HL-60 (cell line): ENCODE measurements around the gene MDM4.

Experiments
- DNase-seq, 2 experiments: peaks; one replicate each; pipeline ENCODE4 v3.0.0-alpha.2; 2010 to 2020; ENCODE audit warnings: low read depth in 1 of 2, low spot score in 1 of 2
- H3K27ac ChIP-seq: fragments of 250-450 bp; sonication (Bioruptor Pico); replicated peaks from 2 replicates; pipeline ENCODE4 v1.5.1; 2020; ENCODE audit warnings: mild to moderate bottlenecking, moderate library complexity
- H3K27me3 ChIP-seq: fragments of 250-450 bp; sonication (Bioruptor Pico); 2 replicates; pipeline ENCODE4 v1.5.1; 2021; ENCODE audit warnings: mild to moderate bottlenecking, moderate library complexity; ENCODE audit not compliant: insufficient read depth, poor library complexity, severe bottlenecking
- H3K4me3 ChIP-seq: replicated peaks from 2 replicates; pipeline ENCODE4 v1.5.1; 2011; ENCODE audit warnings: mild to moderate bottlenecking, control low read depth, low read length; ENCODE audit not compliant: insufficient read depth
- CTCF ChIP-seq: IDR thresholded peaks from one replicate; pipeline ENCODE4 v1.5.1; 2011; ENCODE audit warnings: low read length, control low read depth, inconsistent platforms; ENCODE audit not compliant: insufficient read depth
- GABPA ChIP-seq: IDR thresholded peaks from 2 replicates; pipeline ENCODE4 v1.6.1; 2012; ENCODE audit warnings: low read depth
- POLR2AphosphoS5 ChIP-seq: IDR thresholded peaks from 2 replicates; pipeline ENCODE4 v1.6.1; 2012; ENCODE audit warnings: low read depth
- REST ChIP-seq: IDR thresholded peaks from 2 replicates; pipeline ENCODE4 v1.6.1; 2012; ENCODE audit warnings: low read depth; ENCODE audit not compliant: insufficient replicate concordance
- SPI1 ChIP-seq: IDR thresholded peaks from 2 replicates; pipeline ENCODE4 v1.6.1; 2012; ENCODE audit warnings: low read depth, mild to moderate bottlenecking, borderline replicate concordance

MDM4 gene

GRCh38 chr1:204541626-204542025, 25.4 kb downstream of the MDM4 start:
- Histone ChIP-seq H3K4me3 (no peak overlapping the region), H3K27me3 (no peaks in the 10 kb centered on the region), H3K27ac (no peak overlapping the region)
- TF ChIP-seq CTCF = no peak
- no peak for TF ChIP-seq GABPA
- no peak for TF ChIP-seq REST
- TF ChIP-seq SPI1 = no peak
- TF ChIP-seq POLR2AphosphoS5 = no peak
- DNase-seq = no peak

- no peak for TF ChIP-seq SPI1
- TF ChIP-seq GABPA = no peak
- TF ChIP-seq CTCF = no peak
- no peak for TF ChIP-seq POLR2AphosphoS5
- no peak for TF ChIP-seq REST
- no peaks in the 10 kb centered on the region for H3K27me3 ChIP-seq
- H3K4me3 ChIP-seq = no peak overlapping the region
- no peak overlapping the region for H3K27ac ChIP-seq
- no peak for DNase-seq
Measured at GRCh38 chr1:204544321-204544720, 28.1 kb downstream of the MDM4 start.

- DNase-seq = no peak
- Histone ChIP-seq H3K4me3 (no peak overlapping the region), H3K27ac (no peak overlapping the region), H3K27me3 (no peaks in the 10 kb centered on the region)
- no peak for TF ChIP-seq SPI1
- no peak for TF ChIP-seq REST
- no peak for TF ChIP-seq POLR2AphosphoS5
- TF ChIP-seq GABPA = no peak
Measured at GRCh38 chr1:204545202-204545601, 29.0 kb downstream of the MDM4 start.

GRCh38 chr1:204545881-204546280, 29.7 kb downstream of the MDM4 start:
- no peaks in the 10 kb centered on the region for H3K27me3 ChIP-seq
- no peak for DNase-seq
- no peak overlapping the region for H3K27ac ChIP-seq
- no peak overlapping the region for H3K4me3 ChIP-seq
- TF ChIP-seq POLR2AphosphoS5 (no peak), REST (no peak), GABPA (no peak), SPI1 (no peak), CTCF (no peak)
